Ecto neural progenitor cell (in vitro differentiated cells): ENCODE data around the gene ATF6.

Experiments used
- DNase-seq: peaks from one replicate; pipeline ENCODE4 v3.0.0-alpha.2; 2018; ENCODE audit warnings: low spot score

Gene ATF6

DNA sequence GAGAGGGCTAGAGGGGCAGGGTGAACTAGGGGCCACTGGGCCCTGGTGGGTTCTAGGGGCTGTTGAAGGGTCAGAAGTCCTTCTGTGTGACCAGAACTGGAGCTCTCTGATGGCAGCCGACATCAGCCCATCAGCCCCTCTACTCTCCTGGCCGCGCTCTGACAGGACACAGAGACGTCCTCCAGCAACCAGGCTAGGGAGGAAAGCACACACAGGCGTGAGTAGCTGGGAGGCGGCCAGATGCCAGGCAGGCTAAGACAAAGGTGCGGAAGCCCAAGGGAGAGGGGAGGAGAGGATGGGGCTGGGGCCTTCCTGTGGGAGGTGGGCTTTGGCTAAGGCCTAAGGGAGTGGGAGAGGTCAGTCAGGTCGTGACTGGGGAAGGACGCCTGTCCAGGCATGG is 206.7 kb downstream of the ATF6 start:
- DNase-seq = no peak

DNA sequence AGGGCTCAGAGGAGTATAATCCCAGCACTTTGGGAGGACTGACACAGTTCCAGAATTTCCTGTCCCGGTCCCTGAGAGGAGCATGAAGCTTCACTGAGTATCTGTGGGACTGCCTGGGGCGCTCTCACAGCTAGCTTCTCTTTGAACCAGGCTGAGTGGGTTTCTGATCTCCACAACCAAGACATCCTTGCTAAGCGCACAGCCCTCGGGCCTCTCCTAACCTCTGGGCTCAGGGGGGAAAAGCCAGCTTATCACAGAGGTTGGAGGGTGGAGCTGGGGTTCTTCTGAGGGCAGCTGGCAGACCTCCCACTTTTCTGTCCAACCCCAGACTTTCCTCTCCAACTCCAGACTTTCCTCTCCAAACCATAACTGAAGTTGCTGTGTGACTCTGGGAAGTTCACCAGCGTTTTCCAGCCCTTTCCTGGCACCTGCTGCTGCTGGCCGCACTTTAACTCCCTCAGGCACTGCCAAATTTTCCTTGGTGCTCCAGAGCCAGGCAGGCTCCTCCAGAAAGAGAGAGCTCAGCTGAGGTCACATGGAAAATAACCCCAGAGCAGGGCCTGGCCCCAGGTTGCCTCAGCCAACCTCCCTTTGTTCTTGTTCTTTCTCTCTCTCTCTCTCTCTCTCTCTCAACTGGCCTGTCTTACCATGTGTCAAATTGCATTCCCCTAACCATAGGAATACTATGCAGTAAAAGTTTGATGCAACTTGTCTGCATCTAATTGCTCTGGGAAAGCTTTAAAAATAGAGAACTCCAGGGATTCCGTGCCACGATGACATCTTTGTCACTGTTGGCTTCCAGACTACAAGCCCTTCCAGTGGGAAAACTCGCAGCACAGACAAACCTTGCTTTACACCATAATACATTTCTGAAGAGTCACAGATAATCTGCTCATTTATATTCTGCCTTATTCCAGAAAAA is 208.1 kb downstream of the ATF6 start:
- DNase-seq = no peak

DNA sequence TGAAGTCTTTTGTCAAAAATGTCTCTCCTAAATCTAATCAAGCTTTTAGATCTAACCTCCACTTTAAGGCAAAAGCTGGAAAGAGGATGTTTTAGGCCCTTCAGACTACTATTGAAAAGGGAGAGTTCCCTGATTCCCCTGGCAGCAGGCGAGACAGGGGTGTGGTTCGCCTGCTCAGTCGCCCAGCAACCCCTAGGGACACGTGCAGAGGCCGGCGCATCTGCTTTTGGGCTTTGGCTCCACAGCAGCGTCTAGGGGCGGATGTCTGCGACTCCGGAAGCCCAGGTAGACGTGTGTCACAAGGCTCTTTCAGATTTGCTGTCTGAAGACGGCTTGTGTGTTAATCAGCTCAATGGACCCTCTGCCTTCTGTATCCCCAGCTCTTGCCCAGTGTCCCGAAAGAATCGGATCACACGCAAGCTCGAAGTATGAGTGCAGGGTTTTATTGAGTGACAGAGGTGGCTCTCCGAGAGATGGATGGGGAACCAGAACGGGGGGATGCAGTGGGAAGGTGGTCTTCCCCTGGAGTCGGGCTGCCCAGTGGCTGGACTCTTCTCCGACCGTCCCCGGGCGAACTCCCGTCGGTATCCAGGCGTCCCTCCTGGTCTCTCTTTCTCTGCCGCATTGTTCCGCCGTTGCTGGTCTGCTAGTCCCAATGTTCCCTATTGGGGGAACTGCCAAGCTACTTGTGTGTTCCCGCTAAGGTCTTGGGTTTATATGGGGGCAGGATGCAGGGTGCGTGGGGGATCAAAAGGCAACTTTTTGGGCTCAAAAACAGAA is 212.1 kb downstream of the ATF6 start:
- DNase-seq = no peak

DNA sequence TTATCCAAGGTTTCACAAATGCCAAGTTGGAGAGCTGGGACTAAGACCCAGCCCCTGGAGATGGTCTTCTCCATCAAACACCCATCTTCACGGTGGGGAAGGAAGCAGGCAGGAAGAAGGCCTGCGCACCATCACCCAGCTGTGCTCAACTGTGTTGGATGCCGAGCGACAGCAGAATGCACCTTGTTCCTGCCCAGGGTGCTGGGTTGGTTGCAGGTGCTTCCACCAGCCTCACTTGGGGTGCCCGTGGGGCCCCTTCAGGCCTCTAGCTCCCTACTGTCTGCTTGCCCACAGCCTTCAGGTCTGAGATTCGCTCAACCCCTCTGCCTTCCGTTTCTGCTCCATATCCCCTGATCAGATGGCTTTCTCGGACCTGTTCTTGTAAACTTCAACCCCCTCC is 215.0 kb downstream of the ATF6 start:
- no peak for DNase-seq

- no peak for DNase-seq
Observed at GRCh38 chr1:161981735-161982506, 215.8 kb downstream of the ATF6 start.

GRCh38 chr1:161982507-161982895 is 216.4 kb downstream of the ATF6 start:
- DNase-seq = no peak

DNA sequence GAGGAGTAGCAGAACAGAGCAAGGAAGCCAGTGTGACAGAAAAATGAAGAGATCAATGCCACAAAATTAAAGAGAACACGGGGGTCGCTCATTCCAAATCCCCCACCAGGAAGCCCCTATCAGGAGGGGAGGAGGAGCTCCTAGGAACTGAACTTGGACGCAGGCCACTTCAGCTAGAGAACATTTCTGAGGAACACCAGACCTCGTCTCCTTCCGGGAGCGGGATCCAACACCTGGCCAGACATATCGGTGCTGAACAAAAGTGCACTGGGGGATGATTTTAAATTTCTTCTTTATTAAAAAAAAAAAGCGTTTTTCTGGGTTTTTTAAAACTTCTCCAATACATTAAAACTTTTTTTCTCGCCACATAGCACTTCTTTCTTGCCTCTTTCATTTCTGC is 216.8 kb downstream of the ATF6 start:
- no peak for DNase-seq

DNA sequence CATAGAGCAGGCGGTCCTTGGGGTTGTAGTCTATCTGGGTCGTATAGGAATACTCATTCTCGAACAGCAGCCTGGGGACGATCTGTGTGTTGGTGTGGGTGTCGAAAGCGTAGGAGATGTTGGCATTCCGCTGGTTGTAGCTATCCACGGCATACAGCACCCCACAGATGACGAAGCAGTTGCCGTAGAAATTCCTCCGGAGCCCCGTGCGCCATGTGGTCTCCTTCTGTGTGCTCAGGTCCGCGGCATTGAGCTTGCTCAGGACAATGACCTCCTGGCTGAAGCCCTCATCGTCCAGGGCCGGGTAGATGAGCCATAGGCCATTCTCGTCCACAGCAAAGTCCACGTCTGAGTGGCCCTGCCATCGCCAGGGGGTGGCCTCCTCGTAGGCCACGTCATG is 217.6 kb downstream of the ATF6 start:
- no peak for DNase-seq

GRCh38 chr1:161985301-161985822 is 219.2 kb downstream of the ATF6 start:
- DNase-seq = no peak

DNA sequence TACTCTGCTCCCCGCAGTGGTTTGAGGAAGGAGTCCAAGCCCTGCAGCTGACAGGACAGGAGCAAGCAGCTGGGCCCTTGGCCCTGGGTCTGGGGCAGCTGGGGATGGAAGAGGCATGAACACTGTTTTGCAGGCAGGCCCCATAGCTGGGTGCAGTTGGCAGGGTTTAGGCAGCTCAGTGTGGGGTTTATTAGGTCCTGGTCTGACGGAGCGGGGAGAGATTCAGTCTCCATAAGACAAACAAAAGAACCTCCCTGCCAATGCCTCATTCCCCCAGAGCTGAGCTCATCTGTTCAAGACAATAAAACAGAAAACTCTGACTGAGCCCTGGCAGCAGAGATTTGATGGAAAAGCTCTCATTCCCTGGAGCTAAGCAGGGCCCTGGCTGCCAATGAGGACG is 220.2 kb downstream of the ATF6 start:
- DNase-seq = no peak

DNA sequence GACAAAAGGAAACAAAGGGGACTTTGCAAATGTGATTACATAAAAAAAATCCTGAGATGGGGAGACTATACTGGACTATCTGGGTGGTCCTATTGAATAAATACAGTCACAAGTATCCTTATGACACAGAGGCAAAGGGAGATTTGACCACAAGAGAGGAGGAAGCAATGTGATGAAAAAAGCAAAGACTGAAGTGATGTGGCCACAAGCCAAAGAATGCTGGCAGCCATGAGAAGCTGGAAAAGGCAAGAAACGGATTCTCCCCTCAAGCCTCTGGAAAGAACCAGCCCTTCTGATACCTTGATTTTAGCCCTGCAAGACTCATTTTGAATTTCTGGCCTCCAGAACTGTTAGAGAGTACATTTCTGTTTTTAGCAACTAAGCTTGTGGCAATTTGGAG is 221.2 kb downstream of the ATF6 start:
- no peak for DNase-seq

GRCh38 chr1:161987872-161988271 is 221.8 kb downstream of the ATF6 start:
- no peak for DNase-seq

DNA sequence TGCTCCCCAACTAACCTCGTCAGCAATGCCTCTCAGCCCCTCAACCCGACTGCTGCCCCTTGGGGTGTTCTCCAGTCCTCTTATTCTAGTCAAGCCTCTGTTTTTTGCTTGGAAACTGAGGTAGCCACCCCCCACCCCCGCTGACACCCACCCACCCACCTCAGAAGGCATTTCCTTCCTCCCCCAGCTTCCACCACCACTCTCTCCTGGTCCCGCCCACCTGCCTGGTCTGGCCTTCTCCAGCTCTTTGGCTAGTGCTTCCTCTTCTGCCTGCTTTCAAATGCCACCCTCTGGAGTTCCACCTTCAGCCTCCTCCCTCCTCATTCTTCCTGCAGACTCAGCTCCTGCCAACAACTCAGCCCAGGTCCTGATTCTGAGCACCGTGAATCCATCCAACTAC is 222.3 kb downstream of the ATF6 start:
- DNase-seq = no peak

GRCh38 chr1:161989108-161989507 is 223.0 kb downstream of the ATF6 start:
- DNase-seq = no peak

GRCh38 chr1:161989786-161990185 is 223.7 kb downstream of the ATF6 start:
- DNase-seq = no peak

- DNase-seq = no peak
Observed at GRCh38 chr1:161993576-161993975, 227.5 kb downstream of the ATF6 start.

DNA sequence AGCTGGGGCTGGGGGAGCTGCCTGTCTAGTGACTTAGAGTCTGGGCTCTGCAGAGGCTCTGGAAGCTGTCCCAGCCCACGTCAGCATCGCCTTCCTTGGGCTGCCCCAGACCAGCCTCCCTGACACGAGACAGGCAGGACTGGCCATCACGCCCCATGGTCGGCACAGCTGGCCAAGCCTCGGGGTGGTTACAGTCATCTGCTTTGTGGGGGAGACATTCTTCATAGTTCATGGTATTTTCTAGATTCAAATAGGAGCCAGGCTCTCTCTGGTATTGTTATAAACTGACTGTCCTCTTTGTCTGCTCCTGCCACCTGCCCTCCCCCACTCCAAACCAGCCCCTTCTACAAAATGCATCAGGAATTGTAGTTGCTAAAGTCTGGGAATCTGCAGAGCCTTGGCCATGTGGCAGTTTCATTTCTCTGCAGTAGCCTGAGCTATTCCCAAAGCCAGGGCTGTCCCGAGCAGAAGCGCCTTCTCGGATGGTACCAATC is 228.1 kb downstream of the ATF6 start:
- no peak for DNase-seq

- no peak for DNase-seq
Observed at GRCh38 chr1:161997152-161997551, 231.0 kb downstream of the ATF6 start.

GRCh38 chr1:161998811-161999210 is 232.7 kb downstream of the ATF6 start:
- no peak for DNase-seq

- no peak for DNase-seq
Observed at GRCh38 chr1:161999301-162000052, 233.4 kb downstream of the ATF6 start.

- no peak for DNase-seq
Observed at GRCh38 chr1:162000053-162000420, 233.9 kb downstream of the ATF6 start.
